Ovary (tissue), 9 donors: ENCODE measurements around the gene ERVK3-1. TPM values are rescaled to one million over a fixed set of nuclear protein-coding genes. Genes with fewer than 3 reads are reported as not detected.

Experiments used
- DNase-seq, 5 donors: peaks; one replicate each; pipeline ENCODE4 v3.0.0-alpha.2; 2019 to 2020
- H3K27ac ChIP-seq, 2 donors: fragments of 200-600 bp; one replicate each; pipeline versions ENCODE4 v1.5.1 to v1.8.0; 2019 to 2022
- H3K27me3 ChIP-seq: fragments of 200-600 bp; one replicate; pipeline ENCODE4 v1.8.0; 2022
- H3K36me3 ChIP-seq: fragments of 200-600 bp; sonication (generic); one replicate; pipeline ENCODE4 v1.5.1; 2019
- H3K4me1 ChIP-seq: one replicate; pipeline ENCODE4 v1.8.1; 2013; ENCODE audit warnings: mild to moderate bottlenecking, moderate library complexity; ENCODE audit not compliant: insufficient read depth
- H3K4me3 ChIP-seq: fragments of 200-600 bp; sonication (generic); one replicate; pipeline ENCODE4 v1.5.1; 2017
- H3K9me3 ChIP-seq, 2 donors: fragments of 200-600 bp in 1 of 2; sonication (generic) in 1 of 2; one replicate each; pipeline versions ENCODE4 v1.5.1 to v1.8.1; 2013 to 2019; ENCODE audit warnings: mild to moderate bottlenecking in 1 of 2, moderate library complexity in 1 of 2
- CTCF ChIP-seq, 3 donors: fragments of 450-650 bp in 2 of 3; fragments of 200-600 bp in 1 of 3; IDR thresholded peaks; one replicate each; pipeline versions ENCODE4 v1.5.1 to v1.8.0; 2016 to 2022; ENCODE audit warnings: antibody characterized with exemption in 3 of 3, mild to moderate bottlenecking in 1 of 3
- EP300 ChIP-seq: sonication (generic); formaldehyde crosslinking; IDR thresholded peaks from one replicate; pipeline ENCODE4 v1.6.1; 2017; ENCODE audit warnings: antibody characterized with exemption
- POLR2A ChIP-seq: fragments of 450-650 bp; IDR thresholded peaks from one replicate; pipeline ENCODE4 v1.6.1; 2017; ENCODE audit warnings: antibody characterized with exemption, mild to moderate bottlenecking, moderate library complexity
- WGBS, 3 donors: extraction: QIAGEN DNeasy Blood & Tissue Kit in 1 of 3; methylation state at CpG; one replicate each; pipeline versions ENCODE4 v1.1.5 to v1.1.7; 2013 to 2017; 5-methylcytosine and 5-hydroxymethylcytosine counted together
- intact Hi-C, 4 donors: fragments of 100-400 bp; cut with DNase I; formaldehyde crosslinking; loops; one replicate each; pipeline versions ENCODE4 v1.11.0 to v1.15.1; 2022 to 2023
- polyA plus RNA-seq, 2 donors: library from polyadenylated mRNA; stranded (reverse); fragments of 200-250 nt in 1 of 2; fragments of 350-450 nt in 1 of 2; fragmentation: Illumina TruSeq in 1 of 2; extraction: RNeasy Lipid Tissue Mini Kit (QIAGEN cat#74804) in 1 of 2; gene quantifications; one replicate each; pipeline ENCODE4 v1.2.3, GENCODE V29; 2013 to 2014
- total RNA-seq, 7 donors: library from RNA; depleted of rRNA in 2 of 7; stranded (reverse); fragments of >200 nt in 2 of 7; fragmentation: NEBNext Ultra II Directional in 3 of 7; extraction: Animal tissue kit (Norgen Biotek cat#: 25700) in 3 of 7; gene quantifications; one replicate each; pipeline versions ENCODE4 v1.1.0 to v1.2.4, GENCODE V29; 2016 to 2023
- donor health status: DM: no; HTN: no; CAD: no; lungs with moderate emphysema.
- donor health status: DM: no; HTN: no; CAD: no.
- donor health status: Bipolar disorder and iron deficiency.
- donor health status: DM: yes; HTN: yes; CAD: no.
- donor health status: DM: no; HTN: no; CAD: no.
- donor health status: DM: yes; HTN: yes; CAD: no.

The ERVK3-1 gene
- total and polyA plus RNA-seq, 9 donors, result 26.9 to 52.5 (median 29.9) TPM

GRCh38 chr19:58296104-58296503 lies 9.1 kb upstream of the ERVK3-1 start:
- H3K36me3 ChIP-seq, result no peaks in the 10 kb centered on the region
- 66 to 81% (median 69%) methylated on average over 7 of the region's 7 CpGs for WGBS, 3 donors

GRCh38 chr19:58300620-58301019 lies 4.6 kb upstream of the ERVK3-1 start:
- Histone ChIP-seq H3K4me3 (no peak overlapping the region), H3K27ac (no peak overlapping the region), H3K27me3 (no peaks in the 10 kb centered on the region), H3K36me3 (no peaks in the 10 kb centered on the region), H3K4me1 (no peaks in the 10 kb centered on the region), H3K9me3 (no peaks in the 10 kb centered on the region)
- intact Hi-C loops, result no loop called here
- WGBS, 3 donors, result 94 to 95% (median 95%) methylated on average over 7 of the region's 7 CpGs
- TF ChIP-seq CTCF (IDR thresholded peaks at IDR 0.05) (no peak), EP300 (no peak), POLR2A (no peak)
- no peak for DNase-seq

More at GRCh38 chr19:58296104-58296503, 9.1 kb upstream of the ERVK3-1 start:
- H3K4me1 ChIP-seq, result no peaks in the 10 kb centered on the region
- intact Hi-C loops, result no loop called here
- DNase-seq, result no peak
- TF ChIP-seq CTCF (IDR thresholded peaks at IDR 0.05), result no peak
- TF ChIP-seq POLR2A, result no peak
- no peak for TF ChIP-seq EP300
- no peak overlapping the region for H3K27ac ChIP-seq
- H3K9me3 ChIP-seq, result peaks cover 2 to 9% of the 10 kb centered on the region in 2 donors
- no peak overlapping the region for H3K4me3 ChIP-seq
- H3K27me3 ChIP-seq, result no peaks in the 10 kb centered on the region

- WGBS, 3 donors, result 78 to 88% (median 81%) methylated on average over 7 of the region's 7 CpGs
- no peaks in the 10 kb centered on the region for H3K9me3 ChIP-seq
- intact Hi-C loops, result no loop called here
- TF ChIP-seq EP300 (no peak), CTCF (IDR thresholded peaks at IDR 0.05) (no peak), POLR2A (no peak)
- no peak overlapping the region for H3K4me3 ChIP-seq
- H3K4me1 ChIP-seq, result peaks cover 2% of the 10 kb centered on the region
- no peak overlapping the region for H3K27ac ChIP-seq
- no peaks in the 10 kb centered on the region for H3K36me3 ChIP-seq
- H3K27me3 ChIP-seq, result no peaks in the 10 kb centered on the region
- no peak for DNase-seq
Measured at GRCh38 chr19:58304255-58304654, 922 bp upstream of the ERVK3-1 start.

GRCh38 chr19:58304748-58305064 lies 471 bp upstream of the ERVK3-1 start:
- WGBS, 3 donors, result 11 to 13% (median 12%) methylated on average over 7 of the region's 7 CpGs
- H3K27ac ChIP-seq, result peak overlapping the region in 1 of 2 donors; percentile 56
- H3K9me3 ChIP-seq, result no peaks in the 10 kb centered on the region
- H3K4me1 ChIP-seq, result peaks cover 2% of the 10 kb centered on the region
- intact Hi-C loops, result no loop called here
- H3K27me3 ChIP-seq, result no peaks in the 10 kb centered on the region
- TF ChIP-seq POLR2A (no peak), CTCF (IDR thresholded peaks at IDR 0.05) (no peak), EP300 (no peak)
- no peaks in the 10 kb centered on the region for H3K36me3 ChIP-seq
- H3K4me3 ChIP-seq, result peak overlapping the region; percentile 89
- DNase-seq, result no peak

DNA sequence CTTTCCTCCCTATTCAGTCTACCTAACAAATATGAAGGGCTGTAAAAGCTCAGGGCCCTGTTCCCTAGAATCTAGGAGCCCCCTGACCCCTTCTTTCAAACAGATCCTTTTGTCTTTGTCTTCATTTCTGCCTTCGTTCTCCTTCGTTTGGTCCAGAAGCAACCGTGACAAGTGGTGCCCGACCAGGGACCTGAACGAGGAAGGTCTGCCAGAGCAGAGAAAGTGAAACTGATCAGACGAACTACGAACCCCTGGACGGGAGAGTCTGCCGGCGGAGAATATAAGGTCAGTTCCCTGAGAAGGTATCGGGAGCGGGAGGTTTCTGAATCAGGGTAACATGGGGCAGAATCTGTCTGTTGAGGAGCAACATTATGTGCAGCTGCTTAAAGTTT lies 751 bp downstream of the ERVK3-1 start:
- no peak for DNase-seq
- Histone ChIP-seq H3K9me3 (no peaks in the 10 kb centered on the region), H3K27me3 (no peaks in the 10 kb centered on the region), H3K27ac (no peak overlapping the region), H3K4me1 (peaks cover 2% of the 10 kb centered on the region), H3K4me3 (peak overlapping the region; percentile 89), H3K36me3 (no peaks in the 10 kb centered on the region)
- TF ChIP-seq EP300 (no peak), CTCF (IDR thresholded peaks at IDR 0.05) (no peak), POLR2A (no peak)
- 59 to 75% (median 68%) methylated on average over 12 of the region's 12 CpGs for WGBS, 3 donors
- intact Hi-C loops, result no loop called here
